ENCODE results near the gene GPR6.

- TF ChIP-seq POLR2A (IDR thresholded peaks at IDR 0.05; ENCODE audit: low read length) = no peak
- TF ChIP-seq GATA1 (IDR thresholded peaks at IDR 0.05; ENCODE audit: low read depth, low read length) = no peak
These were observed 9.1 kb downstream of the GPR6 start for GRCh38 chr6:109987196-109987595.
